ENCODE measurements around the gene LRP3.

Gene LRP3

DNA sequence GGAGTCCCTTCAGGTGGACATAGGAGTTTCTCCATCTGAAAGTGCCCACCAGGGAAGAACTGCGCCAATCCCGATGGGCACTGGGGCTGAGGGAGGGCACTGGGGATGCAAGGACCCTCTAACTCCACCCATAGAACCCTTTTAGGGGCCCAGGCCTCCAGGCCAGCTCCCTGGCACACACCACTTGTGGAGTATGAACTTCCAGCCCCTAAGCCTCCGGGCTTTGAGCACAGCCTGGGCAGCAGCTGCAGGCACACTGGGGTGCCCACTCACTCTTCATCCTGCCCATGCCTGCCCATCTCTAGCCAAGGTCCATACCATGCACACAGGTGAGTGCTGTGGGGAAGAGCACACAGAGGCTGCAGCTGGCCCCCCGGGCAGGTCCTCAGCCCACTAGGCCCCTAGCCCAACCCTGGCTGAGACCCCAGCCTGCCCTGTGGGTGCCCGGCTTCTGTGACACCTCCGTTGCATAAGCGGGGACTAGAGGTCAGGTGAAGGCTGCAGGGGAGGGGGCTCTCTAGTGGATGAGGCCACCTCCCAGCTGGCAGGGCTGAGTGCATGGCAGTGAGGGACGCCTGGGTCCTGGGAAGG is 46.1 kb downstream of the LRP3 start:
- DNase-seq: no peak

DNA sequence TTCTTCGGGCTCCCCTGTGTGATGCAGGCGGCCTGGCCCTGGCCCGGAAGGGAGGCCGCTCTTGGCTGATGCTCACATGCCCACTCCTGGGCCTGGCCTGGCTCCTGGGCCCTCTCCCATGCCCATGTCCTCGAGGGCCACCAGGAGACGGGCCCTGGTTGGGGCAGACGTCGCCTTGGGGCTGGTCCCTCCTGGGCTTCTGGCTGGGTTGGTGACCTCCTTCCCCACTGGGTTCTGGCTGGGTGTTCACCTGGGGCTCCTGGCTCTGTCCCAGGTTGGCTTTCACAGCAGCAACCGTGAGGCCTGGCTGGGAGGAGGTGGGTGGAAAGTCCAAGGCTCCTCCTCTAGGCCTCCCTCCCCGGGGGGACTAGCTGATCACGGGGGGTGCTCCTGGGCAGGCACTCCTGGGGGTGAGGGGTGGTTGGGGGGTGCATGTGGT is 47.0 kb downstream of the LRP3 start:
- DNase-seq: no peak

DNA sequence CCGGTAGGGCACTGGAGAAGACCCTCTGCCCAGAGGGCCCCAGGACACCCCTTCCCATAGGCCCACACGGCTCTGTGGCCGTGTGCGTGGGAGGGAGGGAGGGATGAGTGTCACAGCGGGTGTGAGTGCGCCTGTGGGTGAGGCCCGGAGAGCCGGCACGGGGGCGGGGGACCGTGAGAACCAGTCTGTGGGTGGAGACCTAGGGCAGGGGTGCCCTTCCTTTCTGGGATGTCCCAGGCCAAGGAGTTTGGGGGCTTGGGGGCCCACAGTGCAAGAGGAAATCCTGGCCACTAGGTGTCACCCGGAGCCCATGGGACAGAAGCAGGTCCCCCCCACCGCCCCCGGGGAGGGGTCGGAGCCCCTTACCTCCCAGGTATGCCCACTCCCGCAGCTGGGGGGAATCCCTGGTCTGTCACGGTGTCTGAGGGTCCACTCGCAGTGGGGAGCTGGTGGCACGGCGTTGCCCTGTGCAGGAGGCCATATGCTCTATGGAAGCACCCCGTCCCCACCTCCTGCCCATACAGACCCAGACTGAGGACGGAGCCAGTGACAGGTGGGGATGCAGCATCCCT is 47.5 kb downstream of the LRP3 start:
- peak; percentile 44 for DNase-seq

DNA sequence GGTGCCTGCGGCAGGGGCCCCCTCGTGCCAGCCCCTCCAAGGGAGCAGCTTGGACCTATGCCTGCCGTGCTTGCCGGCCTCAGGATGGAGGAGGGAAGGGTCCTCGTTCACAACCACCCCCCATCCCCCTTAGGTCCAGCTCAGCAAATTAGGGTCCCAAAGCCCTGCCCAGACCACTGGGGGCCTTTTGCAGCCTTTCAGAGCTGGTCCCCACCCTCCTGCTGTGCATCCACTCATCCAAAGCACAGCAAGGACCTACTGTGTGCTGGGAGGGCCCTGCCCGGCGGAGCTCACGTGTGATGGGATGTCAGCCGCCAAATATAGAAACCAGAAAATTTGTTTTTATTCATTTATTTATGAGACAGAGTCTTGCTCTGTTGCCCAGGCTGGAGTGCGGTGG is 48.0 kb downstream of the LRP3 start:
- no peak for DNase-seq

DNA sequence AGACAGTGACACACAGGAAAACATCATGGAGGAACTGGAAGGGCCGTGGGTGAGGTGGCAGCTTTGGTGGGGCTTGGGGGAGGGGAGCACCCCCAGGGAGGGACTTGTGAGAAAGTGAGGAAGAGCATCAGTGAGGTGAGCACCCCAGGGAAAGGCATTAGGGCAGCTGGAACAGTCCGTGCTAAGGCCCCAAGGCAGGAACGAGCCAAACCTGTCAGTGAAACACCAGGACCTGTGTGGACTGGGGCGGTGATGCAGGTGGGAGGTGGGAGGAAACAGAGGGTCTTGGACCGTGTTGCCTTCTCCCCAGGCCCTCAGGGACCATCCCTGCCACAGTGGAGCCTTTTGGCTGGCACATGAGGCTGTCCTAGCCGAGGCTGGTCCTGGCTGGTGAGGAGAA is 48.8 kb downstream of the LRP3 start:
- no peak for DNase-seq

DNA sequence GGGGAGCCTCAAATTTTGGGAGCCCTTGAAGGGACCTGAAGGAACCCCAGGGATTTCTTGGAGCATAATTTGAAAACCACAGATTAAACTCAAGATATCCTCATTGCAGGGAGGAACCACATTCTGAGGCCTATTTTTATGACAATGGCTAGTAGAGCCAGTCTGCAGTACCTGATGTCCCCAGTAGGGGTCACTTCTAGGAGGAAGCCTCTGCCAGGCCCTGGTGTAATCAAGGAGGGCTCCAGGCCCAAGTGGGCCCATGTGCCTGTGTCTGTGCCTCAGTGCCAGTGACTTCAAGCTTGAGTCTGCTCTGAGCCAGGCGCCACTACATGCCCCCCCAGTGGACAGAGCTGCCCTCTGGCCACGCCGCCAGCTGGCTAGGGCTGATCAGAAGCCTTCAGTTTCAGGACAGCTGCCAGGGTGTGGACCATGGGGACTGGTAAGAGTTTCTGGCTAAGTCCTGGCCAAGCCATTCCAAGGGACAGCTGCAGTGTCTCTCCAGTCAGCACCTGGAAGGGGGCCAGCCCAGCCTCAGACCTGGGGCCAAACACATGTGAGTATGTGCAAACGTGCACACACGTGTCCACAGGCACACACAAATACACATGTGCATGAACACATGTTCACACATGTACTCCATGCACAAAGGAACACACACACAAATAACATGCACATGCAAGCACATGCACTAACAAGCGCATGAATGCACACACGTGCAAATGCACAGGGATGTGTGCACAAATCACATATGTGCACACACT is 52.0 kb downstream of the LRP3 start:
- DNase-seq: no peak

DNA sequence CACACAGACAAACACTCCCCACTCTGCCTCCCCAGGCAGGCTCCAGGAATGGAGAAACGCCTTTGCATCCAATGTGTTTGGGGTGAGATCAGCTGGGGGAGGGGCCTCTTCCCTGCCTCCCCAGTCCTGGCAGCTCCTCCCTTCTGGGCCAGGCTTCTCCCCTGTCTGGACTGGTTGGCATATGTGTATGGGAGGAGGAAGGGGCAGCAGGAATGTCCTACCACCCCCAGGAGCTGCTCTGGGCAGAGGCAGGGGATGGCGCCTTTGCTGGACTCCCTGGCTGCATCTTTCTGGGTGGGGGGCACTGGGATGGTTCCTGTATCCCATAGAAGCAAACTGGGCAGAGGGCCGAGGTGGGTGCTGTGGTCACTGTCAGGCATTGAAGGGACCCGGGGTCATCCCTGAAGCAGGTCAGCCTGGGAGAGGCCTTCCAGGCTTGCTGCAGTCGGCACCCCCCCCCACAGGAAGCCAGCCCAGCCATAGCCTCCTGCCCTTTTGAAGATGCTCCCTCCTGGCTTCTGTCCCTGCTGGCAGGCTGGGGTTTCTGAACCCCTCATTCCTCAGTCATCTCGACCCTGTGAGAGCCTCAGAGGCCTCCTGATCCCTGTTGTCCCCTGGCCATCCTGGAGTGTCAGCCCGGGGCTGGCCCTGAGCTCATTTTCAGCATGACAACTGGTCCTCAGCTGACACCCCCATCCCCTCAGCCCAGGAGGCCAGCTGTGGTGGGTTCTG is 52.7 kb downstream of the LRP3 start:
- no peak for DNase-seq

DNA sequence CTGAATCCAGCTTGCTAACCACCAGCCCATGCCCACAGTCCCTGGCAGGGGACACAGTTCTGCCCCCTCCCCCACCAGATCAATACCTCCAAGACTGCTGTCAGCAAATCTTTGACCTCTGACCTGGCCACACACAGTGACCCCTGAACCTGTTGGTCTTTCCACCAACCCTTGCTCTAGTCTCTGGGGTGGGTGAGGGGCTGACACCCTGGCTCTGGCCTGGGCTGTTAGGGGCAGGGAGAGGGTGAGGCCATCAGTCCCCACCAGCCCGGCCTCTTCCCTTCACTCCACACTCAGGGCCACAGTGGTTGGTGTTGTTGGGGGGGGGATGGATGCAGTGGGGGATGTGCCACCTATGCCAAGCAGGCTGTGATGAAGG is 53.3 kb downstream of the LRP3 start:
- DNase-seq: no peak

DNA sequence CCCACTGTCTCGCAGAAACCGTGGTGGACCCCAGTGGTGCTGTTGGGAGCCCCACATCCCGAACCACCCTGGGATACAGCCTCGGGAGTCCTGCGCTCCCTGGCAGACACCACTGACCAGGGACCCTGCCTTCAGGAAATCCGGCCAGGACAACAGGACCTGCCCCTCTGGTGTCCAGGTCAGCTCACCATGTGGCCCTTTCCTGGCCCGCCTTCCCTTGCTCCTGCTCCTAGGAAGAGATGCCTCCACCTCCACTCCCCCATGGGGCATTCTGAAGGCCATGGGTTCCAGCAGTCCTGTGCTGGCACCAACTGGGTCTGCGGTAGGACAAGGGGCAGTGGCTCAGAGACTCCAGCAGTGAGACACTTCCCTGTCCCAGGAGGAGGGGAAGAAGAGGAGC is 54.0 kb downstream of the LRP3 start:
- no peak for DNase-seq

DNA sequence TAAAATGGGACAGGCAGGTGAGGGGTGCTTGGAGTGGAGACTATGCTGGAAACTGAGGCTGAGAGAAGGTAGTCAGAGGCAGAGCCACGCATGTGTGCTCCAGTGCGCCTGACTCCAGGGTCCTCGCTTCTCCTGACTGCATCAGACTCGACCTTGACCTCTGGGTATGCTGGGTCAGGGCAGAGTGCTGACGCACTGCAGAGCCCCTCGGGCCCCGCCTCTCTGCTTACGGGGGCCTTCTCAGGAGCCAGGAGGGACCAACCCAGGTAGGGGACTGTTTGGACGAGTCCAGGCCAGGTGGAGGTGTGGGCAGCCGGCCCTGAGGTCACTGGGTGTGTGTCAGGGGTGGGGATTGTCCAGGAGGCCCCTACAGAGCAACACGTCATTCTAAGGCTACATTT is 54.4 kb downstream of the LRP3 start:
- DNase-seq: no peak

DNA sequence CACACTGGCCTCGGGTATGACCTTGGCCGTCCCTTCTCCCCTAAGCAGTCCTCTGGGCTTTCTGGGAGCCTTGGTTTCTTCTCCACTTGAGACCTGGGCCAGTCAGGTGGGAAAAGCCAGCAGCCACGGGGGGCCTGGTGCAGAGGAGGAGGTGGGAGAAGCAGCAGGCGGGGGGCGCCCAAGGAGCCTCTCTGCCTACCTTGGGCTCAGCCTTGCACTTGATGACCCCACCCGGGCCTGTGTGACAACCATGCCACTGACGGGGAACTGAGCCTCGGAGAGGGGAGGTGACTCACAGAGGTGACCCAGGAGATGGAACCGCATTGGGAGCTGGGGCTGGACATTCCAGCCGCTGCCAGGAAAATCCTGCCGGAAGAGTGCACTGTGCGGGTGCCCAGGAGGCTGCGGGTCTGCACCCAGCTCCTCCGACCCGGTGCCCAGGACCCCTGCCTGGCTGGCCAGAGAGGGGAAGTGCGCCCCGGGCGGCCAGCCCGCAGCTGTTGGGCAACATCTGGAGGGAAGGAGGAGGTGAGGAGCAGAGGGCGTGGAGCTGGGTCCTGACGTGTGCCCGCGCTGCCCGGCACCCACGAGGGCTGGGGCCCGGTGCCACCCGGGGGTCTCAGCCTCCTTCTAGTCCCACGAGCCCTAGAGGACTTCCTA is 55.0 kb downstream of the LRP3 start:
- DNase-seq: no peak

DNA sequence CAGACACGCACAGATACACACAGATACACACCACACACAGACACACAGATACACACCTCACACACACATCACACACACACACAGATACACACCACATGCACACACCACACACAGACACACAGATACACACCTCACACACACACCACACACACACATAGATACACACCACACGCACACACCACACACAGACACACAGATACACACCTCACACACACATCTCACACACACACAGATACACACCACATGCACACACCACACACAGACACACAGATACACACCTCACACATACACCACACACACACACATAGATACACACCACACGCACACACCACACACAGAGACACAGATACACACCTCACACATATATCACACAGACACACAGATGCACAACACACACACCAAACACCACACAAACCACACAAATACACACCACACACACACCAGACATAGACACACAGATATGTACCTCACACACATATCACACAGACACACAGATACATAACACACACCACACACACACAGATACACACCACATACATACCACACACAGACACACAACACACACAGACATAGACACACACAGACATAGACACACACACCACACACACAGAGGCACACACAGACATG is 55.7 kb downstream of the LRP3 start:
- DNase-seq: no peak

DNA sequence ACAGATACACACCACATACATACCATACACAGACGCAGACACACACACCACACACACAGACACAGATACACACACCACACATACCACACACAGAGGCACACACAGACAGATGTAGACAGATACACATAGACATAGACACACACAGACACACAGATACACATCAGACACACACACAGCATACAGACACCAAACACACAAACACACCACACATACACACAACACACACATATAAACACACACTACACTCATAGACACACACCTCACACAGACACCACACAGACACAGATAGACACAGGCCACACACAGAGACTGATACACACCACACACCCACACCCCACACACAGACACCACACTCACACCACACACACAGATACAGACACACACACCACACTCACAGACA is 56.4 kb downstream of the LRP3 start:
- no peak for DNase-seq

DNA sequence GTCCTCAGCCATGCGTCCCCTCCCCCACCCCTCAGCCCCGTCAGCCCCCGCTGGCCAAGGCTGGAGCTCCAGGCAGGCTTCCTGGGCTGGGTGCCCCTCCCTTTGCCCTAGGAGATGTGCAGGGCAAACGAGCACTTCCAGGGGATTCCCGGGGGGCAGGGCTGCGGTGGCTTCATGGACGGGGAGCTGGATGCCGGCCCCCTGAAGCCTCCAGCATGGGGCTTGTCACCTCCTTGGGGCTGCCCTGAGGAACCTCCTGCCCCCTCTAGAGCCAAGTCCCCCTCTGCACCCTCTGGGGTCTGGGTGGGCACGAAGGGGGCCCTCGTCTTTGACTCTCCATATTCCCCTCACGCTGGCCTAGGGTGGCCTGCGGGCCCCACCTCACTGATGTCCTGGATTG is 56.9 kb downstream of the LRP3 start:
- no peak for DNase-seq

DNA sequence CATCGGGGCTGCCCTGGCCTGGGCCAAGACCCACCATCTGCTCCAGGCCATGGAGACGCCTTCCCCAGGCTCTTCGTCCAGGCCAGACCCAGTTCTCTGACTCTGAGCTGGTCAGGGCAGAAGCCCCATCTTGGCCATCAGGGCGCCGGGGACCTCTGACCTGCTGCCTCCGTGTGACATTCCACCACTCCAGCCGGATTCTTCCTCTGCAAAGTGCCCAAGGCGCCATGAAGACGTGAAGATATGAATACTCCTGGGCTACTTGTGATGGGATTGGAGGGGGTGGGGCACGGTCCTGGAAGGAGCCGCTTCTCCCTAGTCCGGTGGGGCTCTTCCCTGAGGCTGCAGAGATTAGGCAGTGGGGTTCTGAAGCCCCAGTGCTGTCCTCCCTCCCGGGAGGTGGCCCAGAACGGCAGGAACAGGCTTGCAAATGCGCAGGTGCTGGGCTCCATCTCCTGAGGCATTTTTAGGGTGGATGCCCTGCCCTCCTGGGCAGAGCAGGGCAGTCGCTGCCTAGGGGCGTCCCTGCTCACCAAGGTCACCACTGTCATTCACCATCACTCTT is 57.5 kb downstream of the LRP3 start:
- DNase-seq: no peak

DNA sequence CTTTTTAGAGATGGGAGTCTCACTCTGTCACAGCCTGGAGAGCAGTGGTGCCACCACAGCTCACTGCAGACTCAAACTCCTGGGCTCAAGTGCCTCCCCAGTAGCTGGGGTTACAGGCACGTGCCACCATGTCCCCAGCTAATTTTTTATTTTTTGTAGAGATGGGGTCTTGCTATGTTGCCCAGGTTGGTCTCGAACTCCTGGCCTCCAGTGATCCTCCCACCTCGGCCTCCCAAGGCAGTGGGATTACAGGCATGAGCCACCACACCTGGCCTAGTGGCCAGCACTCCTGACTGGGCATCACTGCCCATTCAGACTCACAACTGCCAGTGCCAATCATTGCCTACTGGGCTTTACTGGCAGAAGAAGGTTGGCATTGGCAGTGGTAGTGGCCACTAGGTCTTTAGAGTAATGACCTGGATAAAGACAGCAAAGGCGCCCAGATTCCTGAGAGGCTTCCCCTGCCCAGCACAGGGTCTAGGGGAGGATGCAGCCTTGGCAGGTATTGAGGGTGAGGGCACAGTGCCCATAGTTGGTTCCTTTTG is 58.4 kb downstream of the LRP3 start:
- DNase-seq: no peak

DNA sequence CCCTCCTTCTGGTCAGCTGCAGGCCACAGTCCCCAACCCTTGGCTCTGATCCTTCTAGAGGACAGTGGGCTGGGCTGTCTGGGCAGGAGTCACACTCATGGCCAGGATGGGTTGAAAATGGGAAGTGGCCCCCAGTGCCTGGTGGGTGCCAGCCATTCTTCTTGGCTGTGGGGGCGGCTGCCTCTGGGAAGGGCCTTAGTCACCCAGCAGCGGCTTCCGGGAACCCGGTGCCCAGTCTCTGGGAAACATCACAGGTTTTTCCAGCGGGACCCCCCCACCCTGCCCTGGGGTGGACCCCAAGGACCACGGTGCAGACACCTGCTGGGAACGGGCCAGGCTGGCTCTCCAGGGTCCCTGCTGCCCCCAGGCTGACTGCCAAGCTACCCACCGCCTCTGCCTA is 58.8 kb downstream of the LRP3 start:
- DNase-seq: no peak

DNA sequence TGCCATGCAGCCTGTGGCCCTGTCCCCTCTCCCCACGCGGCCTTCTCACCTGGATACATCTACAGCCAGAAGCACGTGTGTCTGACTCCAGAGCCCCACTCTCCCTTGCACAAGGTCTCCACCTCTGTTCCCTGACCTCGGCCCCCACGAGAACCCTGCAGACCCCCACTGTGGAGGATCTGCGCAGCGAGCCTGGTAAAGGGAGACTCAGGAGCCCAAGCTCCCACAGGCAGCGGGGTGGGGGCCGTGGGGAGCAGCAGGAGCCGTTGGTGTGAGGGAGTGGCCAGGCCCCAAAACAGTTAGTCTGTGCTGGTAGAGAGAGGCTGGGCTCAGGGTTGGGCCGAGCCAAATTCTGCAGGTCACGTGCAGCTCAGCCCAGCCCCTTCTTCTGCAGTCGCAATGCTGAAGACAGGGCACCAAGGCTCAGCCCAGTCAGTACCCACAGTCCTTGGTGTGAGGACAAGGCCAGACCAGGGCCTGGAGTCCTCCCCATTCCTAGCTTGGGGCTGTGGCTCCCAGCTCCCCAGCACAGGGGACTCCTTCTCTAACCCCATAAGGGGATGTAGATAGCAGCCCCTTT is 60.2 kb downstream of the LRP3 start:
- DNase-seq: no peak

DNA sequence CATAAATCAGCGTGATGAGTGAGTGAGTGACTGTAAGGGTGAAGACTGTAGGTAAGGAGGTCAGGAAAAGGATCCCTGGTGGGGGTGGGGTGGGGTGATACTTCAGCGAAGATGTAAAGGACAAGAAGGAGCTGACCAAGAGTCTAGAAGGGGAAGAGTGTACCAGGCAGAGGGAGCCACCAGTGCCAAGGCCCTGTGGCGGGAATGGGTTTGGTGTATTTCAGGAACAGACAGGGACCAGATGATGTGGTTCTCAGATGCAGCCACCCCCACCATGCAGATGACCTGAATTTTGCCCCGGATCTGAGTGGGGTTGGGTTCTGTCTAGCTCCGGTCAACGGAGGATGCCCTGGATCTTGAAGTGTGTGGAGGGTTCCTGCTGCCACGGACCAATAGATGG is 61.7 kb downstream of the LRP3 start:
- no peak for DNase-seq

DNA sequence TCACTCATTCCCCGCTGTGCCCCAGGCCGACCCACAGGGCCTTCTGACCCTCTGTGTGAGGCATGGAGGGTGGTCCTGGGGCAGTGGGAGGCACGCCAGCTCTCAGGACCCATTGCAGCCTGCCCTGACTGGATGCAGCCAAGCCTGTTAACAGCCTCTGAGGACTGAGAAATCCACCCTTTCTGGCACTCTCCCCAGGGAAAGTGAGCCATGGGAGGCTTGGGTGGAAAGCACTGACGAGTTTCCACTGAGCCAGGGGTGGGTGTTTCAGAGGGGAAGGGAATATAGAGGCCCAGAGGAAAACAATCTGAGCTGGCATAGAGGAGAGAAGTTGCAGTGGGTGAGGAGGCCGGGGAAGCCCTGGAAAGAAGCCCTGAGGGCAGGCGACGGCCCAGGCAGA is 62.1 kb downstream of the LRP3 start:
- no peak for DNase-seq

DNA sequence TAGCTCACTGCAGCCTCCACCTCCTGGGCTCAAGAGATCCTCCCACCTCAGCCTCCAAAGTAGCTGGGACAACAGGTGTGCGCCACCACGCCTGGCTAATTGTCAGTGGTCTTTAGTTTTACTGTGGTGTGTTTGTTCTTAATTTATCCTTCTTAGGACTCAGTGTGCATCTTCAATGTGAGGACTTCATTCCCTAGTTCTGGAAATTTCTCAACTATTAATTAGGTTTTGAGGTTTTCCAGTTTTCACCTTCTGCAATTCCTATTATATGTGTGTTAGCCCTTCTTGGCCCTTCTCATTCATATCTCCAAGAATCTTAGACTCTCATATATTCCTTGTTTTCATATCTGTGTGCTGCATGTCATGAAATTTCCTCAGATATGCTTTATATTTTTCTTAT is 63.7 kb downstream of the LRP3 start:
- no peak for DNase-seq

Data from activated naive CD4-positive, alpha-beta T cell treated with Interleukin-2 at 50 U/mL for 16 hours (primary cell).